Raji (cell line): ENCODE data around the gene SERPINB1.

Experiments
- POLR2A ChIP-seq: IDR thresholded peaks from 2 replicates; pipeline ENCODE4 v1.6.1; 2011; ENCODE audit warnings: low read depth, low read length, control low read depth; ENCODE audit not compliant: insufficient read depth

Gene SERPINB1

GRCh38 chr6:2838251-2838650, 3.4 kb downstream of the SERPINB1 start:
- TF ChIP-seq POLR2A = no peak

GRCh38 chr6:2834262-2834661, 7.4 kb downstream of the SERPINB1 start:
- no peak for TF ChIP-seq POLR2A

- no peak for TF ChIP-seq POLR2A
Observed at GRCh38 chr6:2831392-2831791, 10.3 kb downstream of the SERPINB1 start.

- TF ChIP-seq POLR2A = no peak
Observed at GRCh38 chr6:2830183-2830582, 11.5 kb downstream of the SERPINB1 start.

GRCh38 chr6:2829253-2829652, 12.4 kb downstream of the SERPINB1 start:
- no peak for TF ChIP-seq POLR2A

- no peak for TF ChIP-seq POLR2A
Observed at GRCh38 chr6:2828629-2829028, 13.0 kb downstream of the SERPINB1 start.

GRCh38 chr6:2827142-2827541, 14.5 kb downstream of the SERPINB1 start:
- TF ChIP-seq POLR2A = no peak

- no peak for TF ChIP-seq POLR2A
Observed at GRCh38 chr6:2826131-2826530, 15.5 kb downstream of the SERPINB1 start.

- TF ChIP-seq POLR2A = no peak
Observed at GRCh38 chr6:2823104-2823850, 18.4 kb downstream of the SERPINB1 start.

- TF ChIP-seq POLR2A = no peak
Observed at GRCh38 chr6:2821554-2821953, 20.1 kb downstream of the SERPINB1 start.

GRCh38 chr6:2820415-2820814, 21.2 kb downstream of the SERPINB1 start:
- no peak for TF ChIP-seq POLR2A

- TF ChIP-seq POLR2A = no peak
Observed at GRCh38 chr6:2819978-2820377, 21.7 kb downstream of the SERPINB1 start.

GRCh38 chr6:2819115-2819514, 22.5 kb downstream of the SERPINB1 start:
- no peak for TF ChIP-seq POLR2A

GRCh38 chr6:2818593-2818992, 23.1 kb downstream of the SERPINB1 start:
- TF ChIP-seq POLR2A = no peak

- no peak for TF ChIP-seq POLR2A
Observed at GRCh38 chr6:2817903-2818443, 23.7 kb downstream of the SERPINB1 start.

- no peak for TF ChIP-seq POLR2A
Observed at GRCh38 chr6:2816158-2816557, 25.5 kb downstream of the SERPINB1 start.

- no peak for TF ChIP-seq POLR2A
Observed at GRCh38 chr6:2812695-2813094, 29.0 kb downstream of the SERPINB1 start.
